ENCODE results near the gene STEAP3.

The STEAP3 gene

GRCh38 chr2:119198240-119198840 lies 25.3 kb upstream of the STEAP3 start:
- DNase-seq, result no peak

DNA sequence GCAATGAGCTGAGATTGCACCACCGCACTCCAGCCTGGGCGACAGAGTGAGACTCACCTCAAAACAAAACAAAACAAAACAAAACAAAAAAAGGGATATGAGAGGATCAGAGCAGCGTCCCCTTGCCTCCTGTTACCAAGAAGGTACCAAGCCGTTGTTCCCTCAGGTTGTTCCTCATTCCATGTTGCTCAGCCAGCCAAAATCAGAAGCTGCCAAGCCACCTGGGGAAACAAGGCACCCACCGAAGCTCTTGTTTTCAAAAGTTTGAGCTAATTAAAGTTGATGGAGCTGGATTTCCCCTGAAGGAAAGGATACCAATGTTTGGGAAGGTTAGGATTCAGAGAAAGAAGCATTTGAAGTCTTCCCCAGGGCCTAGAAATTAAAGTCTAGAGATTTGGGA lies 21.8 kb upstream of the STEAP3 start:
- DNase-seq, result no peak

GRCh38 chr2:119202610-119203310 lies 20.9 kb upstream of the STEAP3 start:
- no peak for DNase-seq

GRCh38 chr2:119204525-119204924 lies 19.1 kb upstream of the STEAP3 start:
- no peak for DNase-seq

GRCh38 chr2:119205001-119205706 lies 18.5 kb upstream of the STEAP3 start:
- DNase-seq, result no peak

GRCh38 chr2:119206201-119206600 lies 17.4 kb upstream of the STEAP3 start:
- DNase-seq, result no peak

- DNase-seq, result no peak
These were observed 16.2 kb upstream of the STEAP3 start for GRCh38 chr2:119207447-119207846.

GRCh38 chr2:119208791-119209203 lies 14.8 kb upstream of the STEAP3 start:
- DNase-seq, result no peak

DNA sequence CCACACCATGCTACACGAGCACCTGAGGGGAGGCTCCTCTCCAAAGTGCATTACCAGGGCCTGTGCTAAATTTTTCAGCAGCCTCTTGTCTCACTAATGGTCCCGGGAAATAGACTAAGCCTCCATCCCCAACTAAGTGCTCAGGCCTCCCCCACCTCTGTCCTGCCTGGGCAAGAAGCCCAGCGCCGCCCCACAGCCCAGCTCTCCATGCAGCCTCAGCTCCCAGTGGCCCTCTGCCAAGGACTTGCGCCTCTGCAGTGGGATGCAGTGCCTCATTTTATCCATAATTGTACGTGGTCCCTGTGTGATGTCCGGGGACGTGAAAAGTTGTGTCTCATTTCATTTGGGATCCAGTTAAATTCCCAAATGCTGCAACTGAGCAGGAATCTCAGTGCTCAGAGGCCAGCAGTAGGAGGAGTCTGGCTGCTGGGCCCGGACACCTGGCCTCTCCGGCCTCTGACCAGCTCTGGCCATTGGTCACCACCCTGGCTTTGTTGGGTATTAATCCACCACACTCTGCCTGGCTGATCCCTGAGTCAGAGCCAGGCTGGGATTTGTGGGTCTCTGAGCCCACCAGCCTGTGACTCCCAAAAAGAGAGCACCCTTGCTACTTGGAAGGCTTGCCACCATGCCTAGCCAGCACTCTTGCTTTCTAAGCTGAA lies 11.4 kb upstream of the STEAP3 start:
- no peak for DNase-seq

GRCh38 chr2:119214453-119215037 lies 9.1 kb upstream of the STEAP3 start:
- no peak for DNase-seq

GRCh38 chr2:119216994-119217393 lies 6.6 kb upstream of the STEAP3 start:
- no peak for DNase-seq

DNA sequence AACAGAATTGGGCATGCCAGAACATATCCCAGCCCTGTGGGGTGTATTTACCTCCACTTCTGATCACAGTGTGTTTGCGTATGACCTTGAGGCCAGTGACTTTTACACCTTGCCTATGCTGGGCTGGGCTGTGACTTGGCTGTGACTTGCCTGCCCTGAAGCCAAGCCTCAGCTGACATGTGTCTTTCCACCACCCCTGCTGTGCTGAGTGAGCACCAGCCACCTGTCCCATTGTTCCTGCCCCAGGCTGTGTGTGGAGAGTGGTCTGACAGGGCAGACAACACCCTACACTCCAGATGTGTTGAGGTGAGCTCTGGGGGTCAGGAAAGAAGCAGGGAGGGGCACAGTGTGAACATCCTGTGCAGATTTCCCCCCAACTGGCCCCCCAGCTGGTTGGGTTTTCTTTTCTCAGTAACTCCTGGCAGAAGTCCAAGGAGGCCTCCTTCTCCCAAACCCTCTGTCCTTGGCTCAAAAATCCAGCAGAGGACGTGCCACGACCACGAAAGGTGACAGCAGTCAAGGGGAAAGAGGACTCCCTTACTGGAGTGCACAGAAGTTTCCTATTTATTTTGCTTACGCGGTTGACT lies 5.1 kb upstream of the STEAP3 start:
- no peak for DNase-seq

GRCh38 chr2:119219873-119220272 lies 3.8 kb upstream of the STEAP3 start:
- DNase-seq, result no peak

GRCh38 chr2:119220720-119221301 lies 2.8 kb upstream of the STEAP3 start:
- DNase-seq, result no peak

DNA sequence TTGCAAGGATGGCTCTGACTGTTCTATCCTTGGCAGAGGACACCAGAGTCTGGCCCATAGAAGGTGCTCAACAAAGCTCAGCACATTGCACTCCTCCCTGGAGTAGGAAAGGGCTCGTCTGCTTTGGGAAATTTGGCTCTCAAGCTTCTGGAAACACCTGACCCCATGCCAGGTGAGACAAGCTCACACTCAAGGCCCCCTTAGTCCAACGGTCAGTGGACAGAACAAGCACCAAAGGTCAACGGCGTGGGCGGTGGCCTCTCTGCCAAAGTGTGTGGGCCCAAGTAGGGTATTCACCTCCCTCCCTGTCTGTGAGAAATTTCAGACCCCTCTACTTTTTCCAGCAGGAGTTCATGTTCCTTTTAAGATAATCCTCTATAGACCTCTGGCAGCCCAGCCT lies 2.0 kb upstream of the STEAP3 start:
- no peak for DNase-seq

DNA sequence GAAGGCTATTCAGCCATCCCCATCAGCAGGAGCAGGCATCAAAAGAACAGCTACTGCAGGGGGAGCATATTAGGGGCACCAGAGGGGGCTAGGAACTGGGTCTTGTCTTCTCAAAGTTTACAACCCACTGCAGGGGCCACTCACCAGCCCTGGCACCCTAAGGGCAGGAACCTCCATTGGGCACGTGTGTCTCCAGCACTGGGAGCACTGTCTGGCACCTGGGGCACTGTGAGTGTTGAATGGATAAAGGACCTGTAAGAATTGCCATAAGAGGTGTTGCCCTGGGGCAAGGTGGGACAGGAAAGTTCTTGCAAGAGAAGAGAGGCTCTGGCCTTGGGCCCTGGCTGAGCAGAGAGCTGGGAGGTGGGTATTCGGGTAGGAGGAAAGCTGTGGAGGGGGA lies 1.4 kb upstream of the STEAP3 start:
- DNase-seq, result no peak

GRCh38 chr2:119222863-119223520 lies 642 bp upstream of the STEAP3 start:
- no peak for DNase-seq

DNA sequence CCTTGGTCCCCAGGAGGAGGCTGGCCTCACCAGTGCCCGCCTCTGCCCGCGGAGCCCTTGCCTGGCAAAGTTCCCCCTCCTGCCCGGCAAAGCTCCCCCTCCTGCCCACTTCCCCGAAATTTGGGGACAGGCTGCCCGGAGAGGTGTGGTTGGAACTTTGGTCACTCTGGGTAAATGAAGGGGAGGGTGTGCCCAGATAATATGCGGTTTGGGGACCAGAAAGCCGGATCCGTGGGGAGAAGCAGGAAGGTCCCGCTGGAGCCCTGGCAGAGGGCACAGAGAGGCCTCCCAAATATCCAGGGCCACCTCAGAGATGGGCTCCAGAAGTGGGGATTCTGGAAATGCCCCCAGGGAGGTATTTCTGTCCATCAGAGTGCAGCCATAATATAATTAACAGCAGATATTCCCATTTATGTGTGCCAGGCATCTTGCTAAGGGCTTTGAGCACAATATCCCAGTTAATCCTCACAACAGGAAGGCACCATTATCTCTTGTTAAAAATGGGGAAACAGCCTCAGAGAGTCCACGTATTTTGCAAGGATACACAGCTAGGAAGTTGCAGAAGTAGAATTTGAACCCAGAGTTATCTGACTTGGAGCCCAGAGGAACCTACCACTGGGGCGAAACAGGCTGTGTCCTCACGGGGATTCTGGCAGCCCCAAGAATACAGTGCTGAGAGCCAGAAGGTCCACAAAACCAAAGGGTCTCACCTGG lies 914 bp downstream of the STEAP3 start:
- no peak for DNase-seq

DNA sequence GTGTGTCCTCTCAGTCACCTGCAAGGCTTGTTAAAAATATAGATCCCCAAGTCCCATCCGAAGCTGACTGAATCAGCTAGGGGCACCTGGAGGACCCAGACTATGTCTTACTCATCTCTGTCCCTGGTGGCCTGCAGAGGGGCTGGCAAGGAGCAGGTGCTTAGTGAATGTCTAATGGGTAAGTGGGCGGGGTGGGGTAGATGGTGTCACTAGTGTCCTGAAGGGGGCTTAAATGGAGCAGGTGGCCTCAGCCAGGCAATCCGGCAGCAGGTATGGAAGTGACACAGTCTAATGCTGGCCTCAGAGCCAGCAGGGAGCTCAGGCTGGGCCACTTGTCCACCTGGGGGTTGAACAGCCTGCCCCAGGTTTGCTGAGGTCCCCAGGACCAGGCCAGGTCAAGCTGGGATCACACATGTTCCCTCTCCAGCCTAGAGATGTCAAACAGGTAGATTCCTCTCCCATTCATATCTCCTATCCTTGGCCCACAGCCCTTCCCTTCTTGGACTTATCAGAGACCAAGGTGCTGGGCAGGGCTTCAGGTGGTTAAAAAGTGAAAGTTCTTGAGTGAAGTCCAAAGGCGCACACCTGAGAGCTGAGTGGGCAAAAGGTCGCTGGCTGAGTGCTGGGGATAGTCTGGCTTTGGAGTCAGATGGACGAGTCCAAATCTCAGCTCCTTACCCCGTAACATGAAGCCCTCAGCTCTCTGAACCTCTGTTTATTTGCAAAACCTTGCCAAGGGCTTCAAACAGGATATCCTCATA lies 1.7 kb downstream of the STEAP3 start:
- DNase-seq, result no peak

DNA sequence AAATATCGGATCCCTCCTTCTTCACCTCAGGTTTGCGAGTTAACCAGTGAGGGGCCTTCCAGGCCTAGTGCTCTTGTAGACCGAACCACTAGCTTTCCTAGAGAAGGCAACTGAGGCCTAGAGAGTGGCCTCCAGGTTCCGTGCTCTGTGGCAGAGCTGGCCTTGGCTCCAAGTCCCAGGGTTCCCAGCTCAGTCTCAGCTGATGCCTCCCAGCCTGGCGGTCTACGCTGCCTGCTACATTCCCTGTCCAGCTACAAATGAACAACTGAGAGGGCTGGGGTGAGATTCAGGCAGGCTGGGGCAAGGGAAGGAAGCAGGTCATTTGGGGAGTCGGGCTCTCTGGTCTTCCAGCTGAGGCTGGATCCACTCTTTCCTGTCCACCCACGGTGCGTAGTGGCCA lies 2.3 kb downstream of the STEAP3 start:
- no peak for DNase-seq
